Sigmoid colon (tissue), 4 donors: Measurements from ENCODE around the gene LRRTM4.

Source experiments
- CTCF ChIP-seq, 4 experiments: fragments of 450-650 bp in 3 of 4; fragments of 200-600 bp in 1 of 4; IDR thresholded peaks; one replicate each; pipeline ENCODE4 v1.5.1; 2016 to 2019; ENCODE audit warnings: antibody characterized with exemption in 4 of 4, mild to moderate bottlenecking in 3 of 4, moderate library complexity in 2 of 4
- EP300 ChIP-seq, 4 donors: sonication (generic); formaldehyde crosslinking; IDR thresholded peaks; one replicate each; pipeline ENCODE4 v1.6.1; 2017; ENCODE audit warnings: antibody characterized with exemption in 4 of 4

- TF ChIP-seq EP300 (IDR thresholded peaks at IDR 0.05) (no peak), CTCF (IDR thresholded peaks at IDR 0.05) (no peak)
Observed at GRCh38 chr2:77155511-77155910, 366.7 kb downstream of the LRRTM4 start.
